A673 (cell line): ENCODE measurements around the gene ANKRD44.

Experiments used
- CTCF ChIP-seq: fragments of 300-800, 200-600 bp; sonication (generic); conservative IDR thresholded peaks from 2 replicates; pipeline ENCODE4 v1.5.1; 2017; ENCODE audit warnings: low read depth, mild to moderate bottlenecking, antibody characterized with exemption, low read length, moderate library complexity, mixed read lengths
- EZH2 ChIP-seq: fragments of 200-600 bp; sonication (generic); IDR thresholded peaks from 2 replicates; pipeline ENCODE4 v1.6.1; 2017; ENCODE audit warnings: borderline replicate concordance, low read depth, mild to moderate bottlenecking, mixed read lengths, antibody characterized with exemption, low read length; ENCODE audit not compliant: poor library complexity, severe bottlenecking

- TF ChIP-seq CTCF (no peak), EZH2 (no peak)
Observed at GRCh38 chr2:197200762-197201058, 109.9 kb downstream of the ANKRD44 start.
